Transverse colon (tissue), 3 donors: ENCODE results near the gene ZBTB20.

Experiments used
- EP300 ChIP-seq: sonication (generic); formaldehyde crosslinking; IDR thresholded peaks from one replicate; pipeline ENCODE4 v1.6.1; 2017; ENCODE audit warnings: antibody characterized with exemption, low read depth
- POLR2A ChIP-seq: fragments of 450-650 bp; IDR thresholded peaks from one replicate; pipeline ENCODE4 v1.6.1; 2016; ENCODE audit warnings: antibody characterized with exemption, mild to moderate bottlenecking, moderate library complexity
- TF ChIP-seq, protein P1 (sequence below), 5 experiments: fragments of 200-600 bp in 3 of 5; fragments of 450-650 bp in 2 of 5; sonication (generic) in 3 of 5; IDR thresholded peaks; 1 replicate in 2 of 5; 2 replicates in 3 of 5; pipeline ENCODE4 v1.5.1; 2016 to 2017; ENCODE audit warnings: antibody characterized with exemption in 5 of 5, inconsistent platforms in 3 of 5, mild to moderate bottlenecking in 2 of 5, moderate library complexity in 1 of 5

DNA sequence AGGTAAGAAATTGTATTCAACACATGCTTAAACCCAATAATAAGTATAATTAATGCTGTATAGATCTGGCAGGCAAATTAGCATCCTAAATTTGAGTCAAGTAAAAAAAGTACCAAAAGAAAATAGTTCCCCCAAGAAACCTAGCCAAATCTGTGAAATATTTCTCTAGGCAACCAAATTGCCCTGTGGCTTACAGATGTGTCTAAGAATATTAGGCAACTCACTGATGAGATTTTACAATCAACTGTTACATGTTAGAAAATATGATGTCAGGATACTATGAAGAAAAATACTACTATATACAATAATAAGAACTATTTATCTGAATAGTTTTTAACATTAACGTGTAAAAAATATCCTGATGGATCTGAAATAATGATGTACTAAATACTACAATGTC is 456.2 kb downstream of the ZBTB20 start:
- TF ChIP-seq, protein P1, sequence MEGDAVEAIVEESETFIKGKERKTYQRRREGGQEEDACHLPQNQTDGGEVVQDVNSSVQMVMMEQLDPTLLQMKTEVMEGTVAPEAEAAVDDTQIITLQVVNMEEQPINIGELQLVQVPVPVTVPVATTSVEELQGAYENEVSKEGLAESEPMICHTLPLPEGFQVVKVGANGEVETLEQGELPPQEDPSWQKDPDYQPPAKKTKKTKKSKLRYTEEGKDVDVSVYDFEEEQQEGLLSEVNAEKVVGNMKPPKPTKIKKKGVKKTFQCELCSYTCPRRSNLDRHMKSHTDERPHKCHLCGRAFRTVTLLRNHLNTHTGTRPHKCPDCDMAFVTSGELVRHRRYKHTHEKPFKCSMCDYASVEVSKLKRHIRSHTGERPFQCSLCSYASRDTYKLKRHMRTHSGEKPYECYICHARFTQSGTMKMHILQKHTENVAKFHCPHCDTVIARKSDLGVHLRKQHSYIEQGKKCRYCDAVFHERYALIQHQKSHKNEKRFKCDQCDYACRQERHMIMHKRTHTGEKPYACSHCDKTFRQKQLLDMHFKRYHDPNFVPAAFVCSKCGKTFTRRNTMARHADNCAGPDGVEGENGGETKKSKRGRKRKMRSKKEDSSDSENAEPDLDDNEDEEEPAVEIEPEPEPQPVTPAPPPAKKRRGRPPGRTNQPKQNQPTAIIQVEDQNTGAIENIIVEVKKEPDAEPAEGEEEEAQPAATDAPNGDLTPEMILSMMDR (IDR thresholded peaks at IDR 0.05), result no peak
- TF ChIP-seq POLR2A (no peak), EP300 (no peak)
